ENCODE results near the gene KIAA0825.

GRCh38 chr5:94459915-94460314, 158.5 kb downstream of the KIAA0825 start:
- TF ChIP-seq POLR2A (IDR thresholded peaks at IDR 0.05) (no peak), CTCF (IDR thresholded peaks at IDR 0.05) (no peak)

Measured in testis (tissue), 2 donors.